Astrocyte of the cerebellum (primary cell): Measurements from ENCODE around the gene KCNMA1.

Experiments
- DNase-seq: peaks from one replicate; pipeline ENCODE4 v3.0.0-alpha.2; 2011; ENCODE audit warnings: low read depth
- H3K4me3 ChIP-seq: 2 replicates; pipeline ENCODE4 v1.5.1; 2011; ENCODE audit warnings: mild to moderate bottlenecking, low read depth, low read length, moderate library complexity
- CTCF ChIP-seq: IDR thresholded peaks from 2 replicates; pipeline ENCODE4 v1.5.1; 2012; ENCODE audit warnings: low read length, low read depth, moderate library complexity, mild to moderate bottlenecking; ENCODE audit errors: missing control alignments
- in situ Hi-C: cut with HindIII; loops from 2 replicates; pipeline ENCODE4 v1.10.0; 2017; ENCODE audit warnings: low sequenced_read_pairs

The KCNMA1 gene

GRCh38 chr10:76990561-76990960 lies 647.0 kb downstream of the KCNMA1 start:
- TF ChIP-seq CTCF, result no peak
- DNase-seq, result no peak
- no peak overlapping the region for H3K4me3 ChIP-seq
- in situ Hi-C loops, result no loop called here

GRCh38 chr10:76984559-76985443 lies 652.8 kb downstream of the KCNMA1 start:
- DNase-seq, result peak; percentile 78
- H3K4me3 ChIP-seq, result no peak overlapping the region
- in situ Hi-C loops, result no loop called here
- TF ChIP-seq CTCF, result peak; percentile 93

- no peak overlapping the region for H3K4me3 ChIP-seq
- no peak for DNase-seq
- no peak for TF ChIP-seq CTCF
- in situ Hi-C loops, result no loop called here
Observed at GRCh38 chr10:76983624-76984023, 654.0 kb downstream of the KCNMA1 start.

- in situ Hi-C loops, result no loop called here
- no peak overlapping the region for H3K4me3 ChIP-seq
- no peak for DNase-seq
- no peak for TF ChIP-seq CTCF
Observed at GRCh38 chr10:76982671-76983070, 654.9 kb downstream of the KCNMA1 start.

GRCh38 chr10:76981251-76981650 lies 656.4 kb downstream of the KCNMA1 start:
- TF ChIP-seq CTCF, result no peak
- no peak overlapping the region for H3K4me3 ChIP-seq
- in situ Hi-C loops, result no loop called here

GRCh38 chr10:76977901-76978300 lies 659.7 kb downstream of the KCNMA1 start:
- H3K4me3 ChIP-seq, result no peak overlapping the region
- no peak for TF ChIP-seq CTCF
- in situ Hi-C loops, result no loop called here
- no peak for DNase-seq

More at GRCh38 chr10:76981251-76981650, 656.4 kb downstream of the KCNMA1 start:
- no peak for DNase-seq
